Stimulated activated CD4-positive, alpha-beta T cell treated with anti-CD3 and anti-CD28 coated beads, Interleukin-1b, Interleukin-23, amount 100 ng/mL, for 4 hours (primary cell): Measurements from ENCODE around the gene TNFRSF25.
A peak's percentile ranks its signal among the peaks of the same experiment; 100 is the strongest.
"Not testable (repeated sequence)": the region's sequence is repeated elsewhere in the genome, so short reads cannot be mapped to it uniquely, and the experiment has no call there.

Source experiments
- DNase-seq, 2 donors: peaks; one replicate each; pipeline ENCODE4 v3.0.0-alpha.2; 2020; ENCODE audit warnings: low read depth in 2 of 2

TNFRSF25 gene

GRCh38 chr1:6450943-6451373, 15.0 kb downstream of the TNFRSF25 start:
- DNase-seq = no peak

DNA sequence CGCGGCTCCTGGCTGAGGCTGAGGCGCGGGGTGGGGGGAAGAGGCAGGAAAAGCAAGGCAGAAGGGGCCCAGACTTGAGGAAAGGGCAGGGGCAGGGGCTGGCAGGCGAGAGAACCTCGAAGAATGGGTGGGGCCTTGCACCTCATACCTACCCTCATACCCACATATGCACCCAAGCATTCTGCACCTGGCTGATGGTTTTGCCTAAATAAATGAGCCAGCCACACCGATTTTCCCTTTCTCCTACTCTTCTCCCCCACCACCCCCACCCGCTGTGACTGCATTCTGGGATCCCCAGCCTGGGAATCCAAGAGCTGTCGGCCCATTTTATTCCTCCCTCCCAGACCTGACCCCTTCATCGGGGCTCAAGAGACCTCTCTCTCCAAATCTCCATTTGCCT, 15.5 kb downstream of the TNFRSF25 start:
- not testable (repeated sequence) for DNase-seq

DNA sequence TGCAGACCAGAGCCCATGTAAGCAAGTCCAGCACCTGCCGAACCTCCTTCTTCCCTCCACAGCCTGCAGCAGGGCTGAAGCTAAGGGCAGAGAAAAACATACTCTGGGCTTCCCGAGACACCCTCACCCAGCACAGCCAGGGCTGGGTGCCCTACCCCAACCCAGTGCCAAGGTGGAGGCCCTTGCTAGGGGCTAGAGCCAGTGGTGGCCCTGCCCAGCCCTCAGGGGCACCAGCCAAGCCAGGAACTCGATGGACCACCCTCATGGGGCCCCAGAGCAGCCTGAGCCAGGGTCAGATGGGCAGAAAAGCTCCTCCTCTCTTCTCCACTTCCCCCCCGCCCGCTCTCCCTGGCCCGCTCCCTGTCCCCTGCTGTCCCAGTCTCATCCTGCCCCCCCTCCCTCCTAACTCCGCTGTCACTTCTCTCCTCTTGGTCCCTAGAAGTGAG, 15.9 kb downstream of the TNFRSF25 start:
- no peak for DNase-seq

- DNase-seq = peak in 1 of 2 donors; percentile 21
Observed at GRCh38 chr1:6448749-6449631, 17.0 kb downstream of the TNFRSF25 start.

- DNase-seq = no peak
Observed at GRCh38 chr1:6447818-6448748, 17.9 kb downstream of the TNFRSF25 start.

DNA sequence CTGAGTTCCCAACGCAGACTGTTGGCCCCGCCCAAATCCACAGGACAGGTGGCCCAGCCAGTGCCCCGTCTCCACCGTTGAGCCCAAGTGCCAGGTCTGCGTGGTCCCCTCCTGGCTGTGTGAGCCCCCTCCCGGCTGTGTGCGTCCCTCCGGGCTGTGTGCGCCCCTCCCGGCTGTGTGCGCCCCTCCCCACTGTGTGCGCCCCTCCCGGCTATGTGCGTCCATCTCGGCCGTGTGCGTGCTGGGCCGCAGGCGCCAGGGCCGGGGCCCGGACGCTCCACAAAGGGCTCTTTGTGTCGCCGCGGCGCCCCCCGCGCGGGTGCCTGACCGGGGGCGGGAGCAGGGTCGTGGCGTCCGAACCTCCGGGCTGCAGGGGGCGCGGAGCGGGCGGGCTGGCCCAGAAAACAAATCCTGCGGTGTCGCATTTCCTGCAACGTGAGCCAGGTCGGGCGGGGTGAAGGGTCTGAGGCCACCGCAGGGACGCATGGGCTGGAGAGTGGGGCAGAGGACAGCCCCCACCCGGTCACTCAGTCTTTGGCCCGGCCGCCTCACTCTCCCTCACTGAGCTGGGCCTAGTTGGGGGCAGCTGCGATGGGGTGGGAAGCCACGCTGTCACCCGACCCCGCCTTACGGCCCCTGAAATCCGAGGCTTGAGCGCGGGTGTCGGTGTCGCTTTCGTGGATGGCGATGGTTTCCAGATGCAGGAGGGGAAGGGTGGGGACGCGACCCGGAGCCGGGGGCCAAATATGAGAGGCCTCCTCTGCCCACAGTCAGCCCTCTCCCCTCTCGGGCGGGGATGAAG, 18.8 kb downstream of the TNFRSF25 start:
- DNase-seq = no peak

- no peak for DNase-seq
Observed at GRCh38 chr1:6446665-6447015, 19.3 kb downstream of the TNFRSF25 start.

DNA sequence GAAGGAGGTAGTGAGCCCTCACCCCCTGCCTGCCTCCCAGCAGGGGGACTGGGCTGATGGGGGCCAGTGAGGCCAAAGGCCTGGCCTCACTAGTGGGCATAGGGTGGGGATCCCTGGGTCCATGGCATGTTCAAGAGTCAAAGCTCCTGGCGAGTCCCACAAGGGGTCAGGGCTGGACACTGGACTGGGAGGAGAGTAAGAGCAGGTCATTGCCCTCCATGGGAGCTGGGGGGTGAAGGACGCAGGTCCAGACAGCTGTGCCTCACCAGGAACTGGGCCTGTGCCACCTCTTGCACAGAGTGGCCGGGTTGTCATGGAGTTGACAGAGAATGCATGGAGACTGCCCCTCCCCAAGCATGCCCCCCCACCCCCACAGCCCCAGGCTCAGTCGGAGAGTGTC, 20.0 kb downstream of the TNFRSF25 start:
- not testable (repeated sequence) for DNase-seq

DNA sequence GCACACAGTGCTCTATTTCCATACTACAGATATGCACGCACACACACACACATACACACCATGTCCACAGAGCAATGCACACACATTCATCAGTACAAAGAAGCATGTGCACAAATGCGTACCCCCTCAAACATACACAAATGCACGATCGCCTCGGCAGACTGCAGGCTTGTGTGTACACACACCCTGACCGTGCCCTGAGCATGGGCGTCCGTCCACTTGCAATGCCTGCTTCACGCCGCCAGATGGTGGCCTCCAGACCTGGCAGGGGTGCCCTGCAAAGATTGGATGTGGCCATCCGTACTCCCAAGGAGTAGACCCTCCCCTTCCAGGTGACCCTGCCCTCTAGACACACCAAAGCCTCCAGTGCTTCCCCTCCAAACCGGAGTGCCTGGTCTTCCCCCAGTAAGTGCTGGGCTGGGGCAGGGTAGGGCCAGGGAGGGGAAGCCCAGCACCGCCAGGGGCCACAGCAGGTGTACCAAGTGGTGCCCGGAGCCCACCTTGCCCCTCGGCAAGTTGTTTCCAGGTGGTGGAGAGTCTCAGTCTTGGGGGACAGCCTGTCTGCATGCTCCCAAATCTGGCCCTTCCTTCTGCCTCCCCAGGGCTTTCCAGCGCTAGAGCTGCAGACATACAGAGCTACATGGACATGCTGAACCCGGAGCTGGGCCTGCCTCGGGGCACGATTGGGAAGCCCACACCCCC, 20.8 kb downstream of the TNFRSF25 start:
- DNase-seq = peak in 1 of 2 donors; percentile 29

GRCh38 chr1:6444377-6444776, 21.6 kb downstream of the TNFRSF25 start:
- no peak for DNase-seq

- no peak for DNase-seq
Observed at GRCh38 chr1:6443339-6444115, 22.4 kb downstream of the TNFRSF25 start.

GRCh38 chr1:6441586-6441985, 24.4 kb downstream of the TNFRSF25 start:
- DNase-seq = no peak

GRCh38 chr1:6440198-6441126, 25.5 kb downstream of the TNFRSF25 start:
- DNase-seq = peak; percentile 58 to 68

DNA sequence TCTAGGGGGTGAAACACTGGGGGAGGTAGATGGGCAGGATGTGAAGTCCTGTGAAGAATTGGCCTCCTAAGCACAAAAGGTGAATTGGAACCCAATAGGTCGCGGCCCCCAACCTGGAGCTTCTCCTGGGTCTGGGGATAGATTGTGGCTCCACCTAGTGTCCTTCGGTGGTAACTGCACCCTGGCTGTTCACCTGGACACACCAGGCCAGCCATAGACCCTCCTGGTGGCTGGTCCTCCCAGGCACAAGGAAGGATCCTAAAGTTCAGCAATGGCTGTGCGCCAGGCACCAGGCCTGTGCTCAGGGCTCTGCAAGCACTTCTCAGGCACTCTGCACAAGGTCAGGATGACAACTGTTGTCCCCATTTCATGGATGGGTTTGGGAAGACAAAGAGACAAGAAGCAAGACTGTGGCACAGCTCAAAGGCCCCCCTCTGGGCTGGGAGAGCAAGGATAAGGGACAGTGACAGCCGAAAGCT, 27.9 kb downstream of the TNFRSF25 start:
- DNase-seq = peak; percentile 61 to 72

- not testable (repeated sequence) for DNase-seq
Observed at GRCh38 chr1:6437012-6437700, 28.8 kb downstream of the TNFRSF25 start.

- DNase-seq = not testable (repeated sequence)
Observed at GRCh38 chr1:6436277-6436676, 29.7 kb downstream of the TNFRSF25 start.

- no peak for DNase-seq
Observed at GRCh38 chr1:6435547-6435946, 30.4 kb downstream of the TNFRSF25 start.

DNA sequence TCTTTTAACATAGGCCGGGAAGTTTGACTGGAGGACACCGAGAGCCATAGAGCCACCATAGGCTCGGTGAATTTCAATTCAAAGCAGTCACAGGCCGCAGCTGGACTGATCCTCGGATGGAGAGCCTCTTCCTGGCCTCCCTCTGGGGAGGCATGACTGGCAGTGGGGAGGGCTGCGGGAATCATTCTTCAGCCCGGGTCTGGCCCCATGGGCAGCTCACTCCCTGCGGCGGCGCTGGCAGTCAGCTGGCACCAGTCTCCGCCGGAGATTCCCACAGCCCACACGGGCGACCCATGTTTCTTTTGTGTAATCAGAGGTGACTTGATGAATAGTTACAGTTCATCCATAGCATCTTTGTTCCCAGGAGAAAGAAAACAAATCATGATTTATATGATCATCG, 30.8 kb downstream of the TNFRSF25 start:
- DNase-seq = no peak
